Measurements from ENCODE around the gene PLPPR1. TPM values are rescaled to one million over a fixed set of nuclear protein-coding genes. Genes with fewer than 3 reads are reported as not detected.

Gene PLPPR1
- total and polyA plus RNA-seq, 2 of the 13 experiments (the other 11 are each of a cell fraction or from before 2014, with no cell fraction given): 16.0 to 84.7 TPM

GRCh38 chr9:101354143-101354764, 325.7 kb downstream of the PLPPR1 start (continued):
- no peak for TF ChIP-seq SP140L (CRISPR knock-in tag; IDR thresholded peaks at IDR 0.05; ENCODE audit: borderline replicate concordance)
- no peak for TF ChIP-seq KDM5B (CRISPR knock-in tag; IDR thresholded peaks at IDR 0.05; ENCODE audit: borderline replicate concordance)
- peak; percentile 63; the same call in 1 of the 2 replicates for TF ChIP-seq FOXO1 (CRISPR knock-in tag; IDR thresholded peaks at IDR 0.05)
- peak; percentile 68; the same call in 1 of the 2 replicates for TF ChIP-seq HMG20B (CRISPR knock-in tag; conservative IDR thresholded peaks at IDR 0.05)
- peak; percentile 96; the same call in 1 of the 2 replicates for TF ChIP-seq SSRP1 (CRISPR knock-in tag; IDR thresholded peaks at IDR 0.05)
- peak; percentile 100 for TF ChIP-seq FOSL2 (CRISPR knock-in tag; IDR thresholded peaks at IDR 0.05)
- TF ChIP-seq HOXA3 (CRISPR knock-in tag; IDR thresholded peaks at IDR 0.05): peak; percentile 77
- TF ChIP-seq ELF3 (CRISPR knock-in tag; IDR thresholded peaks at IDR 0.05): peak; percentile 86
- no peak for TF ChIP-seq ZNF883 (CRISPR knock-in tag; IDR thresholded peaks at IDR 0.05; ENCODE audit: not compliant biosample characterization)
- 0 out of 2 replicates have a peak, but pooled peaks have one; percentile 60 for TF ChIP-seq TFE3 (CRISPR knock-in tag; IDR thresholded peaks at IDR 0.05)
- TF ChIP-seq SP1 (IDR thresholded peaks at IDR 0.05): no peak
- TF ChIP-seq SP1 (CRISPR knock-in tag; IDR thresholded peaks at IDR 0.05): peak; percentile 26; the same call in 1 of the 2 replicates
- TF ChIP-seq ISL2 (CRISPR knock-in tag; IDR thresholded peaks at IDR 0.05): peak; percentile 81
- TF ChIP-seq ZNF337 (CRISPR knock-in tag; IDR thresholded peaks at IDR 0.05; ENCODE audit: borderline replicate concordance, low read depth): peak; percentile 66; the same call in 1 of the 2 replicates
- peak; percentile 74; the same call in 1 of the 2 replicates for TF ChIP-seq KLF11 (CRISPR knock-in tag; IDR thresholded peaks at IDR 0.05)
- peak; percentile 78 for TF ChIP-seq RARA (CRISPR knock-in tag; IDR thresholded peaks at IDR 0.05)
- peak; percentile 94 for TF ChIP-seq TFAP4 (IDR thresholded peaks at IDR 0.05; ENCODE audit: borderline replicate concordance, low read depth)
- peak; percentile 92 for TF ChIP-seq TBX2 (CRISPR knock-in tag; IDR thresholded peaks at IDR 0.05; ENCODE audit: borderline replicate concordance)
- TF ChIP-seq ZNF782 (CRISPR knock-in tag; IDR thresholded peaks at IDR 0.05; ENCODE audit: borderline replicate concordance): no peak
- TF ChIP-seq IKZF5 (CRISPR knock-in tag; IDR thresholded peaks at IDR 0.05): peak; percentile 15; the same call in 1 of the 2 replicates
- peak; percentile 94 for TF ChIP-seq SOX5 (CRISPR knock-in tag; IDR thresholded peaks at IDR 0.05; ENCODE audit: borderline replicate concordance)
- 0 out of 2 replicates have a peak, but pooled peaks have one; percentile 48 for TF ChIP-seq PRDM15 (CRISPR knock-in tag; IDR thresholded peaks at IDR 0.05)
- peak; percentile 76 for TF ChIP-seq ZNF784 (CRISPR knock-in tag; IDR thresholded peaks at IDR 0.05; ENCODE audit: borderline replicate concordance)
